HepG2 (cell line): ENCODE measurements around the gene FITM2. TPM values are rescaled to one million over a fixed set of nuclear protein-coding genes. Genes with fewer than 3 reads are reported as not detected.

Experiments
- CREM ChIP-seq, 2 experiments: sonication (generic) in 1 of 2; formaldehyde crosslinking in 1 of 2; IDR thresholded peaks; 2 replicates each; pipeline versions ENCODE4 v1.4.0 to v1.6.1; 2016 to 2020; ENCODE audit warnings: antibody characterized with exemption in 1 of 2, mild to moderate bottlenecking in 1 of 2, missing genetic modification reagents in 1 of 2
- ETS1 ChIP-seq: sonication (generic); formaldehyde crosslinking; IDR thresholded peaks from 2 replicates; pipeline ENCODE4 v1.4.0; 2020; ENCODE audit warnings: missing genetic modification reagents
- ETV6 ChIP-seq: sonication (generic); formaldehyde crosslinking; conservative IDR thresholded peaks from 2 replicates; pipeline ENCODE4 v1.4.0; 2020; ENCODE audit warnings: missing genetic modification reagents
- HNRNPL ChIP-seq: fragments of 200-400 bp; formaldehyde crosslinking; IDR thresholded peaks from 2 replicates; pipeline ENCODE4 v1.6.1; 2017; ENCODE audit warnings: mild to moderate bottlenecking, low read depth, low read length
- JDP2 ChIP-seq: sonication (generic); formaldehyde crosslinking; IDR thresholded peaks from 2 replicates; pipeline ENCODE4 v1.8.1; 2022; ENCODE audit warnings: missing genetic modification reagents, borderline replicate concordance
- MAZ ChIP-seq, 2 experiments: sonication (generic) in 1 of 2; formaldehyde crosslinking in 1 of 2; IDR thresholded peaks; 2 replicates each; pipeline versions ENCODE4 v1.5.0 to v1.6.1; 2012 to 2020; ENCODE audit warnings: low read depth in 2 of 2, mild to moderate bottlenecking in 2 of 2, borderline replicate concordance in 1 of 2, improper control_type of control experiment in 1 of 2, low read length in 1 of 2, missing genetic modification reagents in 1 of 2, moderate library complexity in 1 of 2
- MLX ChIP-seq: IDR thresholded peaks from 2 replicates; pipeline ENCODE4 v1.6.1; 2016
- NFRKB ChIP-seq: fragments of 450-650 bp; IDR thresholded peaks from 2 replicates; pipeline ENCODE4 v1.6.1; 2017
- PHF5A ChIP-seq: IDR thresholded peaks from one replicate; pipeline ENCODE4 v1.6.1; 2018; ENCODE audit warnings: low read depth, missing genetic modification reagents; ENCODE audit not compliant: unreplicated experiment
- RBFOX2 ChIP-seq: fragments of 200-400 bp; formaldehyde crosslinking; IDR thresholded peaks from 2 replicates; pipeline ENCODE4 v1.6.1; 2017; ENCODE audit warnings: low read depth, mild to moderate bottlenecking, low read length
- RFX5 ChIP-seq: IDR thresholded peaks from 2 replicates; pipeline ENCODE4 v1.6.1; 2011; ENCODE audit warnings: low read depth, low read length, improper control_type of control experiment
- TCF7 ChIP-seq: sonication (generic); IDR thresholded peaks from 2 replicates; pipeline ENCODE4 v1.6.1; 2016; ENCODE audit warnings: antibody characterized with exemption, low read depth
- TOE1 ChIP-seq: sonication (generic); formaldehyde crosslinking; IDR thresholded peaks from 2 replicates; pipeline ENCODE4 v1.4.0; 2020; ENCODE audit warnings: mild to moderate bottlenecking, missing genetic modification reagents
- TSC22D2 ChIP-seq: sonication (generic); formaldehyde crosslinking; IDR thresholded peaks from 2 replicates; pipeline ENCODE4 v1.5.1; 2020; ENCODE audit warnings: missing genetic modification reagents, mild to moderate bottlenecking, borderline replicate concordance
- ZNF12 ChIP-seq: sonication (generic); formaldehyde crosslinking; IDR thresholded peaks from 2 replicates; pipeline ENCODE4 v1.5.0; 2020; ENCODE audit warnings: missing genetic modification reagents
- ZNF225 ChIP-seq: sonication (generic); formaldehyde crosslinking; IDR thresholded peaks from 2 replicates; pipeline ENCODE4 v1.4.0; 2020; ENCODE audit warnings: mild to moderate bottlenecking, missing genetic modification reagents
- ZNF256 ChIP-seq: sonication (generic); formaldehyde crosslinking; conservative IDR thresholded peaks from 2 replicates; pipeline ENCODE4 v1.4.0; 2020; ENCODE audit warnings: missing genetic modification reagents
- ZNF263 ChIP-seq: sonication (generic); formaldehyde crosslinking; IDR thresholded peaks from 2 replicates; pipeline ENCODE4 v1.4.0; 2020; ENCODE audit warnings: missing genetic modification reagents
- ZNF354B ChIP-seq: sonication (generic); formaldehyde crosslinking; IDR thresholded peaks from 2 replicates; pipeline ENCODE4 v1.8.0; 2022; ENCODE audit warnings: mild to moderate bottlenecking, missing genetic modification reagents
- ZNF563 ChIP-seq: sonication (generic); formaldehyde crosslinking; IDR thresholded peaks from 2 replicates; pipeline ENCODE4 v1.8.0; 2022; ENCODE audit warnings: mild to moderate bottlenecking, moderate library complexity, missing genetic modification reagents
- ZNF569 ChIP-seq: sonication (generic); formaldehyde crosslinking; IDR thresholded peaks from 2 replicates; pipeline ENCODE4 v1.5.0; 2020; ENCODE audit warnings: mild to moderate bottlenecking, missing genetic modification reagents, moderate library complexity, borderline replicate concordance
- ZNF790 ChIP-seq: sonication (generic); formaldehyde crosslinking; IDR thresholded peaks from 2 replicates; pipeline ENCODE4 v1.8.0; 2022; ENCODE audit warnings: missing genetic modification reagents, mild to moderate bottlenecking, borderline replicate concordance
- ZUFSP ChIP-seq: sonication (generic); formaldehyde crosslinking; IDR thresholded peaks from 2 replicates; pipeline ENCODE4 v1.9.0; 2021; ENCODE audit warnings: missing genetic modification reagents, mild to moderate bottlenecking, borderline replicate concordance
- polyA plus RNA-seq, 8 experiments: library from polyadenylated mRNA; depleted of rRNA in 3 of 8; stranded (reverse) in 7 of 8; unstranded in 1 of 8; fragments of >200 nt; fragmentation: Illumina TruSeq in 4 of 8; extraction: Trizol in 4 of 8; gene quantifications; 2 replicates each; pipeline versions ENCODE4 v1.2.1 to v1.2.3, GENCODE V29; 2011 to 2016; ENCODE audit warnings: low read depth in 4 of 8, missing spikeins in 1 of 8, mixed read lengths in 1 of 8; ENCODE audit not compliant: insufficient read depth in 1 of 8
- total RNA-seq, 5 experiments: library from RNA; depleted of rRNA; stranded (reverse); fragments of >200 nt; fragmentation: Illumina TruSeq; extraction: Trizol; gene quantifications; 2 replicates each; pipeline ENCODE4 v1.2.3, GENCODE V29; 2016; ENCODE audit warnings: low read depth in 1 of 5
- TF ChIP-seq, protein P1 (sequence below): IDR thresholded peaks from 2 replicates; pipeline ENCODE4 v1.6.1; 2016

The FITM2 gene
- total and polyA plus RNA-seq, 2 of the 13 experiments (the other 11 are each of a cell fraction or from before 2014, with no cell fraction given) = 9.6 to 24.5 TPM

- peak; percentile 98 for TF ChIP-seq ZNF225
- no peak for TF ChIP-seq NFRKB
- no peak for TF ChIP-seq JDP2
- peak; percentile 49; the same call in 1 of the 2 replicates for TF ChIP-seq ETS1 (CRISPR knock-in tag)
- peak; percentile 98 for TF ChIP-seq ZNF263 (CRISPR knock-in tag)
- TF ChIP-seq TOE1 (CRISPR knock-in tag) = no peak; the same call in 1 of the 2 replicates
- no peak for TF ChIP-seq TCF7
- TF ChIP-seq ZNF354B (CRISPR knock-in tag) = no peak
- peak; percentile 95 for TF ChIP-seq RBFOX2
- TF ChIP-seq ETV6 (CRISPR knock-in tag) = no peak
- TF ChIP-seq HNRNPL = no peak
- no peak for TF ChIP-seq ZNF256 (CRISPR knock-in tag)
- TF ChIP-seq ZNF790 = peak; percentile 92; the same call in 1 of the 2 replicates
- peak; percentile 81 for TF ChIP-seq ZNF12
- TF ChIP-seq ZNF563 (CRISPR knock-in tag) = peak; percentile 99
- peak; percentile 97 for TF ChIP-seq TSC22D2 (CRISPR knock-in tag)
- TF ChIP-seq RFX5 = 0 out of 2 replicates have a peak, but pooled peaks have one; percentile 10
- peak; percentile 80; the same call in 1 of the 2 replicates for TF ChIP-seq MAZ (IDR thresholded peaks at IDR 0.05; ENCODE audit: borderline replicate concordance, low read depth, low read length)
- TF ChIP-seq MAZ (CRISPR knock-in tag; IDR thresholded peaks at IDR 0.05; ENCODE audit: low read depth) = peak; percentile 96
- no peak for TF ChIP-seq ZUFSP (CRISPR knock-in tag)
- no peak; the same call in 1 of the 2 replicates for TF ChIP-seq CREM (IDR thresholded peaks at IDR 0.05)
- TF ChIP-seq CREM (CRISPR knock-in tag; IDR thresholded peaks at IDR 0.05) = no peak
- TF ChIP-seq PHF5A = peak; percentile 98
- TF ChIP-seq ZNF569 (CRISPR knock-in tag) = no peak
- TF ChIP-seq MLX (CRISPR knock-in tag) = peak; percentile 93
- TF ChIP-seq, protein P1, sequence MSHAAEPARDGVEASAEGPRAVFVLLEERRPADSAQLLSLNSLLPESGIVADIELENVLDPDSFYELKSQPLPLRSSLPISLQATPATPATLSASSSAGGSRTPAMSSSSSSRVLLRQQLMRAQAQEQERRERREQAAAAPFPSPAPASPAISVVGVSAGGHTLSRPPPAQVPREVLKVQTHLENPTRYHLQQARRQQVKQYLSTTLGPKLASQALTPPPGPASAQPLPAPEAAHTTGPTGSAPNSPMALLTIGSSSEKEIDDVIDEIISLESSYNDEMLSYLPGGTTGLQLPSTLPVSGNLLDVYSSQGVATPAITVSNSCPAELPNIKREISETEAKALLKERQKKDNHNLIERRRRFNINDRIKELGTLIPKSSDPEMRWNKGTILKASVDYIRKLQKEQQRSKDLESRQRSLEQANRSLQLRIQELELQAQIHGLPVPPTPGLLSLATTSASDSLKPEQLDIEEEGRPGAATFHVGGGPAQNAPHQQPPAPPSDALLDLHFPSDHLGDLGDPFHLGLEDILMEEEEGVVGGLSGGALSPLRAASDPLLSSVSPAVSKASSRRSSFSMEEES (CRISPR knock-in tag) = peak; percentile 94
Measured at GRCh38 chr20:44310664-44311639, at the start of gene FITM2 (continued).
